Upper lobe of left lung (tissue), 6 donors: Measurements from ENCODE around the gene POLG. TPM values are rescaled to one million over a fixed set of nuclear protein-coding genes. Genes with fewer than 3 reads are reported as not detected.

ENCODE experiments used
- ATAC-seq, 2 donors: fragments of 200-7000 bp; cut with Tn5 transposase; one replicate each; pipeline ENCODE4 v1.9.1; 2022; ENCODE audit warnings: mild to moderate bottlenecking in 2 of 2, moderate library complexity in 2 of 2; ENCODE audit not compliant: low FRiP score in 2 of 2
- DNase-seq, 2 donors: peaks; one replicate each; pipeline ENCODE4 v3.0.0-alpha.2; 2019 to 2020
- H3K27ac ChIP-seq, 4 donors: fragments of 200-600 bp; sonication (generic); one replicate each; pipeline ENCODE4 v1.5.1; 2016 to 2019
- H3K27me3 ChIP-seq, 4 donors: fragments of 200-600 bp; sonication (generic); one replicate each; pipeline ENCODE4 v1.5.1; 2017 to 2019
- H3K36me3 ChIP-seq, 4 donors: fragments of 200-600 bp; sonication (generic); one replicate each; pipeline ENCODE4 v1.5.1; 2016 to 2019
- H3K4me1 ChIP-seq, 4 donors: fragments of 200-600 bp; sonication (generic); one replicate each; pipeline ENCODE4 v1.5.1; 2018 to 2019
- H3K4me3 ChIP-seq, 4 donors: fragments of 200-600 bp; sonication (generic); one replicate each; pipeline ENCODE4 v1.5.1; 2017 to 2019; ENCODE audit warnings: mild to moderate bottlenecking in 2 of 4, moderate library complexity in 1 of 4
- H3K9me3 ChIP-seq, 4 donors: fragments of 200-600 bp; sonication (generic); one replicate each; pipeline ENCODE4 v1.5.1; 2018 to 2019
- CTCF ChIP-seq, 6 experiments: fragments of 450-650 bp in 4 of 6; fragments of 200-600 bp in 2 of 6; sonication (generic) in 2 of 6; IDR thresholded peaks; one replicate each; pipeline ENCODE4 v1.5.1; 2016 to 2019; ENCODE audit warnings: antibody characterized with exemption in 6 of 6
- EP300 ChIP-seq, 4 donors: sonication (generic); formaldehyde crosslinking; IDR thresholded peaks; one replicate each; pipeline ENCODE4 v1.5.1; 2017; ENCODE audit warnings: antibody characterized with exemption in 4 of 4, control low read depth in 2 of 4
- POLR2A ChIP-seq, 4 donors: fragments of 450-650 bp; IDR thresholded peaks; one replicate each; pipeline ENCODE4 v1.5.1; 2016 to 2017; ENCODE audit warnings: antibody characterized with exemption in 4 of 4, mild to moderate bottlenecking in 2 of 4
- POLR2AphosphoS5 ChIP-seq, 2 donors: sonication (generic); formaldehyde crosslinking; IDR thresholded peaks; one replicate each; pipeline ENCODE4 v1.5.1; 2017; ENCODE audit warnings: antibody characterized with exemption in 2 of 2
- WGBS, 2 donors: methylation state at CpG; one replicate each; pipeline ENCODE4 v1.1.5; 2017 to 2018; 5-methylcytosine and 5-hydroxymethylcytosine counted together
- total RNA-seq, 6 donors: library from RNA; depleted of rRNA in 4 of 6; stranded (reverse); fragments of >200 nt in 4 of 6; gene quantifications; one replicate each; pipeline versions ENCODE4 v1.1.0 to v1.2.1, GENCODE V29; 2016 to 2021
- donor health status: DM: no; HTN: no; CAD: no; lungs with moderate emphysema.
- donor health status: DM: no; HTN: yes; CAD: no; lungs with severe emphysema.

Gene POLG
- total RNA-seq, 6 donors from 2014 or later, result 58.3 to 185 (median 75.0) TPM

GRCh38 chr15:89307791-89308190, 26.8 kb downstream of the POLG start:
- WGBS, 2 donors, result 68 to 74% methylated on average over 2 of the region's 2 CpGs
- Histone ChIP-seq H3K27ac (no peak overlapping the region), H3K27me3 (no peaks in the 10 kb centered on the region), H3K9me3 (no peaks in the 10 kb centered on the region), H3K4me1 (no peaks in the 10 kb centered on the region), H3K36me3 (peaks cover 0 to 7% (median 0%) of the 10 kb centered on the region in 4 donors), H3K4me3 (no peak overlapping the region)
- ATAC-seq (no peak), DNase-seq (no peak)
- TF ChIP-seq CTCF (IDR thresholded peaks at IDR 0.05) (no peak), POLR2AphosphoS5 (IDR thresholded peaks at IDR 0.05) (no peak), EP300 (IDR thresholded peaks at IDR 0.05) (no peak), POLR2A (IDR thresholded peaks at IDR 0.05) (no peak)

- Histone ChIP-seq H3K9me3 (no peaks in the 10 kb centered on the region), H3K36me3 (peaks cover 0 to 3% (median 0%) of the 10 kb centered on the region in 4 donors), H3K27ac (no peak overlapping the region), H3K27me3 (no peaks in the 10 kb centered on the region), H3K4me3 (no peak overlapping the region), H3K4me1 (no peaks in the 10 kb centered on the region)
- TF ChIP-seq CTCF (IDR thresholded peaks at IDR 0.05), result no peak
- no peak for TF ChIP-seq POLR2A (IDR thresholded peaks at IDR 0.05)
- ATAC-seq, result no peak
- DNase-seq, result no peak
- 92 to 95% methylated on average over 2 of the region's 2 CpGs for WGBS, 2 donors
Measured at GRCh38 chr15:89307046-89307587, 27.5 kb downstream of the POLG start.

- WGBS, 2 donors, result 89 to 94% methylated on average over 3 of the region's 3 CpGs
- ATAC-seq (no peak), DNase-seq (no peak)
- H3K4me1 ChIP-seq, result no peaks in the 10 kb centered on the region
- no peaks in the 10 kb centered on the region for H3K9me3 ChIP-seq
- H3K36me3 ChIP-seq, result peaks cover 0 to 3% (median 0%) of the 10 kb centered on the region in 4 donors
- H3K27me3 ChIP-seq, result no peaks in the 10 kb centered on the region
- TF ChIP-seq EP300 (IDR thresholded peaks at IDR 0.05), result no peak
- TF ChIP-seq CTCF (IDR thresholded peaks at IDR 0.05), result no peak
- no peak for TF ChIP-seq POLR2A (IDR thresholded peaks at IDR 0.05)
- TF ChIP-seq POLR2AphosphoS5 (IDR thresholded peaks at IDR 0.05), result no peak
- H3K4me3 ChIP-seq, result no peak overlapping the region
- H3K27ac ChIP-seq, result no peak overlapping the region
Measured at GRCh38 chr15:89305395-89305794, 29.2 kb downstream of the POLG start.

DNA sequence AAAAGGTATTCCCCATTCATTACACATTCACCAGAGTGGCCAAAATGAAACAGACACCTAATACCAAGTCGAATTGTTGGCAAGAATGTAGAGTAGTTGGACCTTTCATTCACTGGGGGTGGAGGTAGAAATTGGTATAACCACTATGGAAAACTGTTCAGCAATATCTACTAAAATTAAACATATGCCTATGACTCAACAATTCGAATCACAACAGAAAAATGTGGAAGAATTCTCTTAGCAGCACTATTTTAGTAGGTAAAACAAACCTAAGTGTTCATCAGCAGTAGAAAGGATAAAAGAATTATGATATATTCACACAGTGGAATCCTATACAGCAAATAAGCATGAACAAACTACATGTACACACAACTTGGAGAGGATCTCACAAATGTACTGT, 30.6 kb downstream of the POLG start:
- Histone ChIP-seq H3K36me3 (peaks cover 0 to 3% (median 0%) of the 10 kb centered on the region in 4 donors), H3K9me3 (no peaks in the 10 kb centered on the region), H3K27ac (no peak overlapping the region), H3K4me1 (no peaks in the 10 kb centered on the region), H3K4me3 (no peak overlapping the region), H3K27me3 (no peaks in the 10 kb centered on the region)
- no peak for DNase-seq
- no peak for ATAC-seq
- 91 to 99% methylated on average over 2 of the region's 2 CpGs for WGBS, 2 donors
- no peak for TF ChIP-seq EP300 (IDR thresholded peaks at IDR 0.05)
- no peak for TF ChIP-seq CTCF (IDR thresholded peaks at IDR 0.05)
- no peak for TF ChIP-seq POLR2AphosphoS5 (IDR thresholded peaks at IDR 0.05)
- TF ChIP-seq POLR2A (IDR thresholded peaks at IDR 0.05), result no peak
